Skeletal muscle tissue (tissue), 4 donors: Measurements from ENCODE around the gene ING1. TPM values are rescaled to one million over a fixed set of nuclear protein-coding genes. Genes with fewer than 3 reads are reported as not detected.
A peak's percentile ranks its signal among the peaks of the same experiment; 100 is the strongest.

Source experiments
- H3K27ac ChIP-seq: one replicate; pipeline ENCODE4 v1.7.0; 2013; ENCODE audit warnings: mild to moderate bottlenecking, low read depth, low read length, inconsistent platforms
- H3K27me3 ChIP-seq, 3 donors: one replicate each; pipeline ENCODE4 v1.7.0; 2013; ENCODE audit warnings: low read length in 3 of 3; ENCODE audit not compliant: control insufficient read depth in 3 of 3, insufficient read depth in 3 of 3
- H3K36me3 ChIP-seq, 3 donors: one replicate each; pipeline ENCODE4 v1.7.0; 2013; ENCODE audit warnings: low read length in 3 of 3; ENCODE audit not compliant: control insufficient read depth in 3 of 3, insufficient read depth in 3 of 3
- H3K4me1 ChIP-seq, 3 donors: one replicate each; pipeline ENCODE4 v1.7.0; 2013; ENCODE audit warnings: low read length in 3 of 3, mild to moderate bottlenecking in 3 of 3; ENCODE audit not compliant: control insufficient read depth in 3 of 3, insufficient read depth in 3 of 3
- H3K4me3 ChIP-seq, 3 donors: one replicate each; pipeline ENCODE4 v1.7.0; 2013; ENCODE audit warnings: low read length in 3 of 3
- H3K9ac ChIP-seq, 3 donors: one replicate each; pipeline ENCODE4 v1.7.0; 2013; ENCODE audit warnings: low read length in 3 of 3, mild to moderate bottlenecking in 3 of 3, moderate library complexity in 2 of 3, low read depth in 1 of 3
- H3K9me3 ChIP-seq, 3 donors: one replicate each; pipeline ENCODE4 v1.7.0; 2013; ENCODE audit warnings: low read length in 3 of 3; ENCODE audit not compliant: control insufficient read depth in 3 of 3
- total RNA-seq: library from RNA; depleted of rRNA; stranded (reverse); fragments of >200 nt; gene quantifications from one replicate; pipeline ENCODE4 v1.2.3, GENCODE V29; 2014
- donor health status: Osteomylitis.

Gene ING1
- total RNA-seq, 1 donor from 2014 or later: 7.8 TPM

- peaks cover 39 to 63% (median 52%) of the 10 kb centered on the region in 3 donors for H3K36me3 ChIP-seq
- H3K9ac ChIP-seq: no peak overlapping the region
- no peak overlapping the region for H3K4me3 ChIP-seq
- no peak overlapping the region for H3K27ac ChIP-seq
- no peaks in the 10 kb centered on the region for H3K9me3 ChIP-seq
- H3K4me1 ChIP-seq: peaks cover 0 to 3% (median 0%) of the 10 kb centered on the region in 3 donors
- H3K27me3 ChIP-seq: no peaks in the 10 kb centered on the region
Observed at GRCh38 chr13:110680852-110681251, 32.6 kb upstream of the ING1 start.

- no peaks in the 10 kb centered on the region for H3K9me3 ChIP-seq
- no peak overlapping the region for H3K9ac ChIP-seq
- no peaks in the 10 kb centered on the region for H3K4me1 ChIP-seq
- no peak overlapping the region for H3K4me3 ChIP-seq
- no peaks in the 10 kb centered on the region for H3K27me3 ChIP-seq
- peaks cover 32 to 63% (median 48%) of the 10 kb centered on the region in 3 donors for H3K36me3 ChIP-seq
- H3K27ac ChIP-seq: no peak overlapping the region
Observed at GRCh38 chr13:110681868-110682550, 31.5 kb upstream of the ING1 start.

- H3K9me3 ChIP-seq: no peaks in the 10 kb centered on the region
- H3K36me3 ChIP-seq: peaks cover 34 to 64% (median 52%) of the 10 kb centered on the region in 3 donors
- H3K27ac ChIP-seq: no peak overlapping the region
- no peaks in the 10 kb centered on the region for H3K4me1 ChIP-seq
- no peak overlapping the region for H3K9ac ChIP-seq
- no peaks in the 10 kb centered on the region for H3K27me3 ChIP-seq
- no peak overlapping the region for H3K4me3 ChIP-seq
Observed at GRCh38 chr13:110682746-110683145, 30.8 kb upstream of the ING1 start.

GRCh38 chr13:110683203-110683883, 30.2 kb upstream of the ING1 start:
- Histone ChIP-seq H3K27me3 (no peaks in the 10 kb centered on the region), H3K36me3 (peaks cover 35 to 60% (median 55%) of the 10 kb centered on the region in 3 donors), H3K9ac (no peak overlapping the region), H3K9me3 (no peaks in the 10 kb centered on the region), H3K27ac (no peak overlapping the region), H3K4me3 (no peak overlapping the region), H3K4me1 (no peaks in the 10 kb centered on the region)

- Histone ChIP-seq H3K9me3 (no peaks in the 10 kb centered on the region), H3K27ac (no peak overlapping the region), H3K4me1 (no peaks in the 10 kb centered on the region), H3K36me3 (peaks cover 32 to 56% (median 50%) of the 10 kb centered on the region in 3 donors), H3K9ac (peak overlapping the region in 1 of 3 donors; percentile 21), H3K27me3 (no peaks in the 10 kb centered on the region), H3K4me3 (no peak overlapping the region)
Observed at GRCh38 chr13:110683921-110684320, 29.6 kb upstream of the ING1 start.

- Histone ChIP-seq H3K9me3 (no peaks in the 10 kb centered on the region), H3K9ac (no peak overlapping the region), H3K27me3 (no peaks in the 10 kb centered on the region), H3K4me1 (no peaks in the 10 kb centered on the region), H3K27ac (no peak overlapping the region), H3K4me3 (no peak overlapping the region), H3K36me3 (peaks cover 31 to 59% (median 49%) of the 10 kb centered on the region in 3 donors)
Observed at GRCh38 chr13:110684388-110685056, 29.0 kb upstream of the ING1 start.

GRCh38 chr13:110685305-110686020, 28.0 kb upstream of the ING1 start:
- Histone ChIP-seq H3K4me1 (peaks cover 4 to 5% (median 4%) of the 10 kb centered on the region in 3 donors), H3K27ac (no peak overlapping the region), H3K4me3 (no peak overlapping the region), H3K9ac (no peak overlapping the region), H3K36me3 (peaks cover 31 to 58% (median 50%) of the 10 kb centered on the region in 3 donors), H3K27me3 (no peaks in the 10 kb centered on the region), H3K9me3 (no peaks in the 10 kb centered on the region)

GRCh38 chr13:110687736-110688135, 25.8 kb upstream of the ING1 start:
- peaks cover 24 to 40% (median 34%) of the 10 kb centered on the region in 3 donors for H3K36me3 ChIP-seq
- no peak overlapping the region for H3K9ac ChIP-seq
- H3K4me3 ChIP-seq: no peak overlapping the region
- peaks cover 8 to 9% (median 9%) of the 10 kb centered on the region in 3 donors for H3K4me1 ChIP-seq
- H3K9me3 ChIP-seq: no peaks in the 10 kb centered on the region
- no peak overlapping the region for H3K27ac ChIP-seq
- no peaks in the 10 kb centered on the region for H3K27me3 ChIP-seq

GRCh38 chr13:110689041-110689440, 24.5 kb upstream of the ING1 start:
- Histone ChIP-seq H3K9ac (no peak overlapping the region), H3K27ac (no peak overlapping the region), H3K4me3 (no peak overlapping the region), H3K27me3 (no peaks in the 10 kb centered on the region), H3K36me3 (peaks cover 17 to 37% (median 31%) of the 10 kb centered on the region in 3 donors), H3K9me3 (no peaks in the 10 kb centered on the region), H3K4me1 (peaks cover 8 to 9% (median 9%) of the 10 kb centered on the region in 3 donors)
